Liver (tissue), 9 donors: Measurements from ENCODE around the gene WDR20. TPM values are rescaled to one million over a fixed set of nuclear protein-coding genes. Genes with fewer than 3 reads are reported as not detected.

Experiments
- DNase-seq: peaks from one replicate; pipeline ENCODE4 v3.0.0-alpha.2; 2017; ENCODE audit warnings: low spot score
- H3K27ac ChIP-seq, 2 donors: one replicate each; pipeline ENCODE4 v1.7.0; 2013; ENCODE audit warnings: inconsistent platforms in 2 of 2, low read length in 2 of 2, control low read depth in 1 of 2, low read depth in 1 of 2, mild to moderate bottlenecking in 1 of 2
- H3K27me3 ChIP-seq, 4 donors: one replicate each; pipeline versions ENCODE4 v1.6.1 to v1.7.0; 2013; ENCODE audit warnings: low read length in 3 of 4, inconsistent platforms in 1 of 4, mild to moderate bottlenecking in 1 of 4, moderate library complexity in 1 of 4; ENCODE audit not compliant: control insufficient read depth in 4 of 4, insufficient read depth in 4 of 4
- H3K36me3 ChIP-seq, 4 donors: one replicate each; pipeline versions ENCODE4 v1.6.1 to v1.7.0; 2013; ENCODE audit warnings: low read length in 3 of 4, mild to moderate bottlenecking in 3 of 4, low read depth in 1 of 4, moderate library complexity in 1 of 4; ENCODE audit not compliant: control insufficient read depth in 4 of 4, insufficient read depth in 3 of 4
- H3K4me1 ChIP-seq, 4 donors: one replicate each; pipeline versions ENCODE4 v1.6.1 to v1.7.0; 2013; ENCODE audit warnings: low read length in 3 of 4, mild to moderate bottlenecking in 3 of 4, moderate library complexity in 1 of 4; ENCODE audit not compliant: control insufficient read depth in 4 of 4, insufficient read depth in 4 of 4
- H3K4me3 ChIP-seq, 3 donors: one replicate each; pipeline versions ENCODE4 v1.6.1 to v1.7.0; 2013; ENCODE audit warnings: low read length in 3 of 3, control low read depth in 1 of 3, low read depth in 1 of 3, mild to moderate bottlenecking in 1 of 3
- H3K9ac ChIP-seq, 2 donors: one replicate each; pipeline ENCODE4 v1.7.0; 2013; ENCODE audit warnings: low read length in 2 of 2, mild to moderate bottlenecking in 2 of 2, moderate library complexity in 2 of 2, control low read depth in 1 of 2, low read depth in 1 of 2
- H3K9me3 ChIP-seq, 4 donors: one replicate each; pipeline versions ENCODE4 v1.6.1 to v1.7.0; 2013; ENCODE audit warnings: low read length in 3 of 4; ENCODE audit not compliant: control insufficient read depth in 4 of 4
- EGR1 ChIP-seq, 2 donors: IDR thresholded peaks; 2 replicates each; pipeline ENCODE4 v1.6.1; 2016 to 2018; ENCODE audit warnings: antibody characterized with exemption in 2 of 2, low read depth in 2 of 2
- FOXA1 ChIP-seq: IDR thresholded peaks from 2 replicates; pipeline ENCODE4 v1.6.1; 2016; ENCODE audit warnings: antibody characterized with exemption
- GABPA ChIP-seq, 2 donors: IDR thresholded peaks in 1 of 2; conservative IDR thresholded peaks in 1 of 2; 2 replicates each; pipeline ENCODE4 v1.6.1; 2016; ENCODE audit warnings: antibody characterized with exemption in 2 of 2, mild to moderate bottlenecking in 1 of 2, moderate library complexity in 1 of 2
- HNF4A ChIP-seq, 2 donors: conservative IDR thresholded peaks; 2 replicates each; pipeline ENCODE4 v1.6.1; 2016; ENCODE audit warnings: antibody characterized with exemption in 2 of 2, mild to moderate bottlenecking in 2 of 2
- HNF4G ChIP-seq: IDR thresholded peaks from 2 replicates; pipeline ENCODE4 v1.6.1; 2016; ENCODE audit warnings: antibody characterized with exemption
- JUND ChIP-seq, 2 donors: IDR thresholded peaks; 2 replicates each; pipeline ENCODE4 v1.6.1; 2016; ENCODE audit warnings: antibody characterized with exemption in 2 of 2
- SP1 ChIP-seq: IDR thresholded peaks from 2 replicates; pipeline ENCODE4 v1.6.1; 2018; ENCODE audit warnings: antibody characterized with exemption, mild to moderate bottlenecking
- TAF1 ChIP-seq: conservative IDR thresholded peaks from 2 replicates; pipeline ENCODE4 v1.6.1; 2016; ENCODE audit warnings: antibody characterized with exemption, mild to moderate bottlenecking
- WGBS: extraction: QIAGEN DNeasy Blood & Tissue Kit; methylation state at CpG from one replicate; pipeline ENCODE4 v1.1.7; 2013; 5-methylcytosine and 5-hydroxymethylcytosine counted together
- polyA plus RNA-seq, 2 donors: library from polyadenylated mRNA; stranded (reverse) in 1 of 2; unstranded in 1 of 2; fragments of 200-250 nt in 1 of 2; fragments of >200 nt in 1 of 2; fragmentation: Nextera tagmentation in 1 of 2; extraction: Ambion mirVana in 1 of 2; gene quantifications; one replicate each; pipeline versions ENCODE4 v1.2.1 to v1.2.3, GENCODE V29; 2013 to 2015
- total RNA-seq, 2 donors: library from RNA; depleted of rRNA; stranded (reverse); fragments of >200 nt; gene quantifications; one replicate each; pipeline ENCODE4 v1.2.3, GENCODE V29; 2014
- TF ChIP-seq, protein P1 (sequence below): IDR thresholded peaks from 2 replicates; pipeline ENCODE4 v1.6.1; 2016; ENCODE audit warnings: antibody characterized with exemption, mild to moderate bottlenecking
- TF ChIP-seq, protein P2 (sequence below): fragments of 150-350 bp; IDR thresholded peaks from 2 replicates; pipeline ENCODE4 v1.5.1; 2017; ENCODE audit warnings: improper control_type of control experiment, low read depth, low read length; ENCODE audit not compliant: missing input control
- TF ChIP-seq, protein P3 (sequence below): IDR thresholded peaks from 2 replicates; pipeline ENCODE4 v1.6.1; 2016; ENCODE audit warnings: antibody characterized with exemption
- donor health status: healthy.
- donor health status: healthy.
- donor health status: healthy.
- donor health status: healthy.
- donor health status: healthy.

Gene WDR20
- total and polyA plus RNA-seq, 4 donors: 6.5 to 18.5 (median 11.0) TPM

DNA sequence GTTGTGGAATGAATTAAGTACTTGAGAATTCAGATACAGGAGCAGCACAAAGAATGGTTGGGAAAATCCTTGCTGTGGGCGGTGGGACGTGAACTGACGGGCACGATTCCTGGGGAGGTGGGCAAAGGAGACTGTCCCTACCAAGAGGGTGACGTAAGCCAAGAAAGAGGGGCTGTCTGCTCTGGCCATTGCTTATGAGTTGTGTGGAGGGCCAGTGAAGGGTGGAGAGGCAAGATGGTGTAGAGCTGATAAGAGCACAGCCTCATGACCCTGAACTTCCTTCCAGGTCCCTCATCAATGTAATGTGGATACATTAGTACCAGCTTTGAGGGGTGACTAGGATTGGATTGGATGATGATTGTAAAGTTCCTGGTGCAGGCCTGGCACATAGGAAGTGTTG lies 50.2 kb downstream of the WDR20 start:
- Histone ChIP-seq H3K27ac (no peak overlapping the region), H3K36me3 (no peaks in the 10 kb centered on the region), H3K4me1 (peaks cover 0 to 12% (median 5%) of the 10 kb centered on the region in 4 donors), H3K9ac (no peak overlapping the region), H3K4me3 (no peak overlapping the region), H3K27me3 (no peaks in the 10 kb centered on the region), H3K9me3 (no peaks in the 10 kb centered on the region)
- no peak for TF ChIP-seq FOXA1
- TF ChIP-seq SP1: no peak
- TF ChIP-seq, protein P1, sequence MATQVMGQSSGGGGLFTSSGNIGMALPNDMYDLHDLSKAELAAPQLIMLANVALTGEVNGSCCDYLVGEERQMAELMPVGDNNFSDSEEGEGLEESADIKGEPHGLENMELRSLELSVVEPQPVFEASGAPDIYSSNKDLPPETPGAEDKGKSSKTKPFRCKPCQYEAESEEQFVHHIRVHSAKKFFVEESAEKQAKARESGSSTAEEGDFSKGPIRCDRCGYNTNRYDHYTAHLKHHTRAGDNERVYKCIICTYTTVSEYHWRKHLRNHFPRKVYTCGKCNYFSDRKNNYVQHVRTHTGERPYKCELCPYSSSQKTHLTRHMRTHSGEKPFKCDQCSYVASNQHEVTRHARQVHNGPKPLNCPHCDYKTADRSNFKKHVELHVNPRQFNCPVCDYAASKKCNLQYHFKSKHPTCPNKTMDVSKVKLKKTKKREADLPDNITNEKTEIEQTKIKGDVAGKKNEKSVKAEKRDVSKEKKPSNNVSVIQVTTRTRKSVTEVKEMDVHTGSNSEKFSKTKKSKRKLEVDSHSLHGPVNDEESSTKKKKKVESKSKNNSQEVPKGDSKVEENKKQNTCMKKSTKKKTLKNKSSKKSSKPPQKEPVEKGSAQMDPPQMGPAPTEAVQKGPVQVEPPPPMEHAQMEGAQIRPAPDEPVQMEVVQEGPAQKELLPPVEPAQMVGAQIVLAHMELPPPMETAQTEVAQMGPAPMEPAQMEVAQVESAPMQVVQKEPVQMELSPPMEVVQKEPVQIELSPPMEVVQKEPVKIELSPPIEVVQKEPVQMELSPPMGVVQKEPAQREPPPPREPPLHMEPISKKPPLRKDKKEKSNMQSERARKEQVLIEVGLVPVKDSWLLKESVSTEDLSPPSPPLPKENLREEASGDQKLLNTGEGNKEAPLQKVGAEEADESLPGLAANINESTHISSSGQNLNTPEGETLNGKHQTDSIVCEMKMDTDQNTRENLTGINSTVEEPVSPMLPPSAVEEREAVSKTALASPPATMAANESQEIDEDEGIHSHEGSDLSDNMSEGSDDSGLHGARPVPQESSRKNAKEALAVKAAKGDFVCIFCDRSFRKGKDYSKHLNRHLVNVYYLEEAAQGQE: no peak
- TF ChIP-seq JUND (IDR thresholded peaks at IDR 0.05): no peak
- TF ChIP-seq GABPA (IDR thresholded peaks at IDR 0.05 in 1 of 2, conservative IDR thresholded peaks at IDR 0.05 in 1 of 2): no peak
- no peak for TF ChIP-seq EGR1 (IDR thresholded peaks at IDR 0.05; ENCODE audit: low read depth in 2 of 2)
- no peak for TF ChIP-seq HNF4A (conservative IDR thresholded peaks at IDR 0.05)
- no peak for TF ChIP-seq HNF4G
- TF ChIP-seq, protein P2, sequence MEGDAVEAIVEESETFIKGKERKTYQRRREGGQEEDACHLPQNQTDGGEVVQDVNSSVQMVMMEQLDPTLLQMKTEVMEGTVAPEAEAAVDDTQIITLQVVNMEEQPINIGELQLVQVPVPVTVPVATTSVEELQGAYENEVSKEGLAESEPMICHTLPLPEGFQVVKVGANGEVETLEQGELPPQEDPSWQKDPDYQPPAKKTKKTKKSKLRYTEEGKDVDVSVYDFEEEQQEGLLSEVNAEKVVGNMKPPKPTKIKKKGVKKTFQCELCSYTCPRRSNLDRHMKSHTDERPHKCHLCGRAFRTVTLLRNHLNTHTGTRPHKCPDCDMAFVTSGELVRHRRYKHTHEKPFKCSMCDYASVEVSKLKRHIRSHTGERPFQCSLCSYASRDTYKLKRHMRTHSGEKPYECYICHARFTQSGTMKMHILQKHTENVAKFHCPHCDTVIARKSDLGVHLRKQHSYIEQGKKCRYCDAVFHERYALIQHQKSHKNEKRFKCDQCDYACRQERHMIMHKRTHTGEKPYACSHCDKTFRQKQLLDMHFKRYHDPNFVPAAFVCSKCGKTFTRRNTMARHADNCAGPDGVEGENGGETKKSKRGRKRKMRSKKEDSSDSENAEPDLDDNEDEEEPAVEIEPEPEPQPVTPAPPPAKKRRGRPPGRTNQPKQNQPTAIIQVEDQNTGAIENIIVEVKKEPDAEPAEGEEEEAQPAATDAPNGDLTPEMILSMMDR: no peak
- WGBS: 98% methylated on average over 5 of the region's 5 CpGs
- DNase-seq: no peak

- H3K4me1 ChIP-seq: peaks cover 0 to 5% (median 3%) of the 10 kb centered on the region in 4 donors
- no peak overlapping the region for H3K27ac ChIP-seq
- H3K36me3 ChIP-seq: peaks cover 0 to 6% (median 2%) of the 10 kb centered on the region in 4 donors
- H3K27me3 ChIP-seq: no peaks in the 10 kb centered on the region
- no peaks in the 10 kb centered on the region for H3K9me3 ChIP-seq
- TF ChIP-seq FOXA1 (no peak), GABPA (IDR thresholded peaks at IDR 0.05 in 1 of 2, conservative IDR thresholded peaks at IDR 0.05 in 1 of 2) (no peak), TAF1 (no peak)
- TF ChIP-seq, protein P3, sequence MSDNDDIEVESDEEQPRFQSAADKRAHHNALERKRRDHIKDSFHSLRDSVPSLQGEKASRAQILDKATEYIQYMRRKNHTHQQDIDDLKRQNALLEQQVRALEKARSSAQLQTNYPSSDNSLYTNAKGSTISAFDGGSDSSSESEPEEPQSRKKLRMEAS: no peak
- TF ChIP-seq, protein P1: no peak
- 96% methylated on average over 13 of the region's 13 CpGs for WGBS
- H3K4me3 ChIP-seq: no peak overlapping the region
- H3K9ac ChIP-seq: no peak overlapping the region
- no peak for DNase-seq
Measured at GRCh38 chr14:102192840-102193502, 53.3 kb downstream of the WDR20 start.
